ENCODE data around the gene HS6ST1.

- TF ChIP-seq CTCF (IDR thresholded peaks at IDR 0.05) (no peak), POLR2A (IDR thresholded peaks at IDR 0.05) (no peak)
Observed at GRCh38 chr2:128281852-128282245, 36.8 kb downstream of the HS6ST1 start.

All from adrenal gland (tissue), 5 donors.